Omental fat pad (tissue), 4 donors: Measurements from ENCODE around the gene CKAP2. TPM values are rescaled to one million over a fixed set of nuclear protein-coding genes. Genes with fewer than 3 reads are reported as not detected.
"Not testable (repeated sequence)": the region's sequence is repeated elsewhere in the genome, so short reads cannot be mapped to it uniquely, and the experiment has no call there.

Experiments used
- ATAC-seq: fragments of 150-250 bp; one replicate; pipeline ENCODE4 v1.9.1; 2016; ENCODE audit warnings: mild to moderate bottlenecking, moderate library complexity; ENCODE audit not compliant: low FRiP score
- DNase-seq: peaks from one replicate; pipeline ENCODE4 v3.0.0-alpha.2; 2019; ENCODE audit warnings: low spot score
- CTCF ChIP-seq, 3 donors: fragments of 450-650 bp; IDR thresholded peaks; one replicate each; pipeline ENCODE4 v1.5.1; 2016 to 2017; ENCODE audit warnings: antibody characterized with exemption in 3 of 3, mild to moderate bottlenecking in 3 of 3, moderate library complexity in 2 of 3
- total RNA-seq, 4 donors: library from RNA; depleted of rRNA; stranded (reverse); fragments of >200 nt; gene quantifications; one replicate each; pipeline ENCODE4 v1.1.0, GENCODE V29; 2016

CKAP2 gene
- total RNA-seq, 4 donors from 2014 or later: 4.2 to 13.2 (median 7.3) TPM

- TF ChIP-seq CTCF (IDR thresholded peaks at IDR 0.05): no peak
- no peak for ATAC-seq
- no peak for DNase-seq
Measured at GRCh38 chr13:52452470-52452869, 2.8 kb upstream of the CKAP2 start.

GRCh38 chr13:52454459-52454819 lies 839 bp upstream of the CKAP2 start:
- DNase-seq (no peak), ATAC-seq (no peak)
- TF ChIP-seq CTCF (IDR thresholded peaks at IDR 0.05): no peak

- DNase-seq (peak; percentile 60), ATAC-seq (peak; percentile 85)
- TF ChIP-seq CTCF (IDR thresholded peaks at IDR 0.05): no peak
Measured at GRCh38 chr13:52455677-52456041, 381 bp downstream of the CKAP2 start.

- no peak for TF ChIP-seq CTCF (IDR thresholded peaks at IDR 0.05)
- DNase-seq: no peak
- ATAC-seq: no peak
Measured at GRCh38 chr13:52459668-52460067, 4.4 kb downstream of the CKAP2 start.

GRCh38 chr13:52461265-52461664 lies 6.0 kb downstream of the CKAP2 start:
- no peak for TF ChIP-seq CTCF (IDR thresholded peaks at IDR 0.05)
- DNase-seq: no peak
- ATAC-seq: no peak

- DNase-seq (no peak), ATAC-seq (no peak)
- no peak for TF ChIP-seq CTCF (IDR thresholded peaks at IDR 0.05)
Measured at GRCh38 chr13:52463526-52463925, 8.2 kb downstream of the CKAP2 start.

GRCh38 chr13:52468487-52468886 lies 13.2 kb downstream of the CKAP2 start:
- DNase-seq, ATAC-seq: not testable (repeated sequence)

GRCh38 chr13:52480677-52481428 lies 25.6 kb downstream of the CKAP2 start:
- ATAC-seq, DNase-seq: not testable (repeated sequence)

GRCh38 chr13:52487078-52487477 lies 31.8 kb downstream of the CKAP2 start:
- not testable (repeated sequence) for DNase-seq, ATAC-seq

- DNase-seq, ATAC-seq: not testable (repeated sequence)
Measured at GRCh38 chr13:52488763-52489162, 33.5 kb downstream of the CKAP2 start.

- ATAC-seq, DNase-seq: not testable (repeated sequence)
Measured at GRCh38 chr13:52491015-52491414, 35.7 kb downstream of the CKAP2 start.

- ATAC-seq, DNase-seq: not testable (repeated sequence)
Measured at GRCh38 chr13:52494241-52494640, 39.0 kb downstream of the CKAP2 start.
